ENCODE measurements around the gene LTBP4. TPM values are rescaled to one million over a fixed set of nuclear protein-coding genes. Genes with fewer than 3 reads are reported as not detected.

LTBP4 gene
- total and polyA plus RNA-seq, 2 donors (not counting 1 experiment from before 2014, with no cell fraction given): 81.2 to 105 TPM

GRCh38 chr19:40571831-40572495, 29.2 kb upstream of the LTBP4 start:
- Histone ChIP-seq H3K9me3 (ENCODE audit: control extremely low read depth in 1 of 3, control insufficient read depth in 2 of 3, insufficient read depth in 1 of 3, low read length in 2 of 3) (peaks cover 0 to 9% (median 0%) of the 10 kb centered on the region in 3 donors), H3K79me2 (ENCODE audit: control insufficient read depth, insufficient read depth, low read length) (peaks cover 4% of the 10 kb centered on the region), H2AFZ (ENCODE audit: insufficient read depth, low read depth, low read length, poor library complexity, severe bottlenecking) (no peak overlapping the region), H3K4me3 (ENCODE audit: control extremely low read depth in 1 of 5, extremely low read depth in 1 of 5, insufficient read depth in 1 of 5, low read depth in 2 of 5, low read length in 4 of 5) (no peak overlapping the region), H3K27ac (ENCODE audit: low read length in 2 of 2) (no peak overlapping the region), H3K9ac (ENCODE audit: low read length) (no peak overlapping the region), H3K27me3 (replicated peaks in 1 of 4; ENCODE audit: control extremely low read depth in 1 of 4, control insufficient read depth in 3 of 4, insufficient read depth in 4 of 4, low read length in 3 of 4) (peaks cover 0 to 17% (median 11%) of the 10 kb centered on the region in 4 experiments), H3K36me3 (replicated peaks in 1 of 2; ENCODE audit: control extremely low read depth in 1 of 2, control insufficient read depth in 1 of 2, extremely low read depth in 1 of 2, insufficient read depth in 2 of 2, low read length in 1 of 2) (no peaks in the 10 kb centered on the region), H4K20me1 (ENCODE audit: control insufficient read depth, insufficient read depth, low read length, poor library complexity, severe bottlenecking) (no peaks in the 10 kb centered on the region), H3K4me2 (replicated peaks; ENCODE audit: low read depth, low read length, poor library complexity, severe bottlenecking) (no peak overlapping the region), H3K4me1 (ENCODE audit: control insufficient read depth in 2 of 2, insufficient read depth in 2 of 2, low read length in 2 of 2) (peaks cover 24 to 34% of the 10 kb centered on the region in 2 donors)
- 82% methylated on average over 10 of the region's 10 CpGs for whole genome bisulfite sequencing (ENCODE audit: insufficient coverage)
- peak; percentile 17 for DNase-seq
- Mint-ChIP-seq H3K4me3 (no peak overlapping the region), H3K27me3 (no peaks in the 10 kb centered on the region), H3K27ac (no peak overlapping the region), H3K9me3 (ENCODE audit: insufficient read depth) (no peaks in the 10 kb centered on the region), H3K4me1 (peaks cover 27% of the 10 kb centered on the region)
- intact Hi-C loops (cut with micrococcal nuclease): loop anchor here (2.0 kb wide), 2 partner anchors 129 to 151 kb away; no protein-coding TSS in a partner anchor
- CTCF ChIA-PET: interaction anchor here (1.2 to 3.2 kb wide), 4 partner anchors 27 to 63 kb away, joined by 3 to 39 read pairs (median 9); partner anchors contain the start of gene LTBP4
- TF ChIP-seq EZH2 (IDR thresholded peaks at IDR 0.05; ENCODE audit: borderline replicate concordance, insufficient read depth, low read depth, low read length, poor library complexity, severe bottlenecking) (no peak), CTCF (IDR thresholded peaks at IDR 0.05) (no peak)
- no peak for ATAC-seq (ENCODE audit: low read depth)
- POLR2A ChIA-PET: interaction anchor here (3.1 kb wide), 1 partner anchor 33 kb away, joined by 19 read pairs; no protein-coding TSS in a partner anchor

GRCh38 chr19:40575326-40575725, 25.8 kb upstream of the LTBP4 start:
- Histone ChIP-seq H3K79me2 (ENCODE audit: control insufficient read depth, insufficient read depth, low read length) (peaks cover 20% of the 10 kb centered on the region), H3K27ac (ENCODE audit: low read length in 2 of 2) (no peak overlapping the region), H3K27me3 (replicated peaks in 1 of 4; ENCODE audit: control extremely low read depth in 1 of 4, control insufficient read depth in 3 of 4, insufficient read depth in 4 of 4, low read length in 3 of 4) (no peaks in the 10 kb centered on the region), H3K9me3 (ENCODE audit: control extremely low read depth in 1 of 3, control insufficient read depth in 2 of 3, insufficient read depth in 1 of 3, low read length in 2 of 3) (peaks cover 0 to 4% (median 0%) of the 10 kb centered on the region in 3 donors), H4K20me1 (ENCODE audit: control insufficient read depth, insufficient read depth, low read length, poor library complexity, severe bottlenecking) (peaks cover under 1% of the 10 kb centered on the region), H3K36me3 (replicated peaks in 1 of 2; ENCODE audit: control extremely low read depth in 1 of 2, control insufficient read depth in 1 of 2, extremely low read depth in 1 of 2, insufficient read depth in 2 of 2, low read length in 1 of 2) (peaks cover 2 to 21% of the 10 kb centered on the region in 2 experiments), H3K4me1 (ENCODE audit: control insufficient read depth in 2 of 2, insufficient read depth in 2 of 2, low read length in 2 of 2) (peaks cover 22 to 49% of the 10 kb centered on the region in 2 donors), H2AFZ (ENCODE audit: insufficient read depth, low read depth, low read length, poor library complexity, severe bottlenecking) (no peak overlapping the region), H3K4me3 (ENCODE audit: control extremely low read depth in 1 of 5, extremely low read depth in 1 of 5, insufficient read depth in 1 of 5, low read depth in 2 of 5, low read length in 4 of 5) (no peak overlapping the region), H3K4me2 (replicated peaks; ENCODE audit: low read depth, low read length, poor library complexity, severe bottlenecking) (no peak overlapping the region), H3K9ac (ENCODE audit: low read length) (no peak overlapping the region)
- DNase-seq: no peak
- WGBS (ENCODE audit: insufficient coverage): 89% methylated on average over 6 of the region's 18 CpGs
- peak overlapping the region; percentile 80 for H3K4me3 Mint-ChIP-seq
- ChIA-PET CTCF (no interaction called here), POLR2A (interaction anchor here (1.3 kb wide), 1 partner anchor 29 kb away, joined by 3 read pairs; no protein-coding TSS in a partner anchor)
- H3K9me3 Mint-ChIP-seq (ENCODE audit: insufficient read depth): no peaks in the 10 kb centered on the region
- no peak for ATAC-seq (ENCODE audit: low read depth)
- H3K4me1 Mint-ChIP-seq: peaks cover 37% of the 10 kb centered on the region
- TF ChIP-seq CTCF (IDR thresholded peaks at IDR 0.05) (no peak), EZH2 (IDR thresholded peaks at IDR 0.05; ENCODE audit: borderline replicate concordance, insufficient read depth, low read depth, low read length, poor library complexity, severe bottlenecking) (no peak)
- H3K27me3 Mint-ChIP-seq: no peaks in the 10 kb centered on the region
- intact Hi-C loops (cut with micrococcal nuclease): loop anchor here (5.0 kb wide), 1 partner anchor 743 kb away; the partner anchor contains the start of gene DYRK1B
- H3K27ac Mint-ChIP-seq: peak overlapping the region; percentile 53
